Upper lobe of left lung (tissue), 6 donors: ENCODE measurements around the gene PNMA8A. TPM values are rescaled to one million over a fixed set of nuclear protein-coding genes. Genes with fewer than 3 reads are reported as not detected.

Experiments used
- ATAC-seq, 2 donors: fragments of 200-7000 bp; cut with Tn5 transposase; one replicate each; pipeline ENCODE4 v1.9.1; 2022; ENCODE audit warnings: mild to moderate bottlenecking in 2 of 2, moderate library complexity in 2 of 2; ENCODE audit not compliant: low FRiP score in 2 of 2
- DNase-seq, 2 donors: peaks; one replicate each; pipeline ENCODE4 v3.0.0-alpha.2; 2019 to 2020
- H3K27ac ChIP-seq, 4 donors: fragments of 200-600 bp; sonication (generic); one replicate each; pipeline ENCODE4 v1.5.1; 2016 to 2019
- H3K27me3 ChIP-seq, 4 donors: fragments of 200-600 bp; sonication (generic); one replicate each; pipeline ENCODE4 v1.5.1; 2017 to 2019
- H3K36me3 ChIP-seq, 4 donors: fragments of 200-600 bp; sonication (generic); one replicate each; pipeline ENCODE4 v1.5.1; 2016 to 2019
- H3K4me1 ChIP-seq, 4 donors: fragments of 200-600 bp; sonication (generic); one replicate each; pipeline ENCODE4 v1.5.1; 2018 to 2019
- H3K4me3 ChIP-seq, 4 donors: fragments of 200-600 bp; sonication (generic); one replicate each; pipeline ENCODE4 v1.5.1; 2017 to 2019; ENCODE audit warnings: mild to moderate bottlenecking in 2 of 4, moderate library complexity in 1 of 4
- H3K9me3 ChIP-seq, 4 donors: fragments of 200-600 bp; sonication (generic); one replicate each; pipeline ENCODE4 v1.5.1; 2018 to 2019
- EP300 ChIP-seq, 4 donors: sonication (generic); formaldehyde crosslinking; IDR thresholded peaks; one replicate each; pipeline ENCODE4 v1.5.1; 2017; ENCODE audit warnings: antibody characterized with exemption in 4 of 4, control low read depth in 2 of 4
- POLR2A ChIP-seq, 4 donors: fragments of 450-650 bp; IDR thresholded peaks; one replicate each; pipeline ENCODE4 v1.5.1; 2016 to 2017; ENCODE audit warnings: antibody characterized with exemption in 4 of 4, mild to moderate bottlenecking in 2 of 4
- POLR2AphosphoS5 ChIP-seq, 2 donors: sonication (generic); formaldehyde crosslinking; IDR thresholded peaks; one replicate each; pipeline ENCODE4 v1.5.1; 2017; ENCODE audit warnings: antibody characterized with exemption in 2 of 2
- WGBS, 2 donors: methylation state at CpG; one replicate each; pipeline ENCODE4 v1.1.5; 2017 to 2018; 5-methylcytosine and 5-hydroxymethylcytosine counted together
- total RNA-seq, 6 donors: library from RNA; depleted of rRNA in 4 of 6; stranded (reverse); fragments of >200 nt in 4 of 6; gene quantifications; one replicate each; pipeline versions ENCODE4 v1.1.0 to v1.2.1, GENCODE V29; 2016 to 2021
- TF ChIP-seq, protein P1 (sequence below), 6 experiments: fragments of 450-650 bp in 4 of 6; fragments of 200-600 bp in 2 of 6; sonication (generic) in 2 of 6; IDR thresholded peaks; one replicate each; pipeline ENCODE4 v1.5.1; 2016 to 2019; ENCODE audit warnings: antibody characterized with exemption in 6 of 6
- donor health status: DM: no; HTN: no; CAD: no; lungs with moderate emphysema.
- donor health status: DM: no; HTN: yes; CAD: no; lungs with severe emphysema.

The PNMA8A gene
- total RNA-seq, 6 donors from 2014 or later = 0.61 to 4.8 (median 2.2) TPM

DNA sequence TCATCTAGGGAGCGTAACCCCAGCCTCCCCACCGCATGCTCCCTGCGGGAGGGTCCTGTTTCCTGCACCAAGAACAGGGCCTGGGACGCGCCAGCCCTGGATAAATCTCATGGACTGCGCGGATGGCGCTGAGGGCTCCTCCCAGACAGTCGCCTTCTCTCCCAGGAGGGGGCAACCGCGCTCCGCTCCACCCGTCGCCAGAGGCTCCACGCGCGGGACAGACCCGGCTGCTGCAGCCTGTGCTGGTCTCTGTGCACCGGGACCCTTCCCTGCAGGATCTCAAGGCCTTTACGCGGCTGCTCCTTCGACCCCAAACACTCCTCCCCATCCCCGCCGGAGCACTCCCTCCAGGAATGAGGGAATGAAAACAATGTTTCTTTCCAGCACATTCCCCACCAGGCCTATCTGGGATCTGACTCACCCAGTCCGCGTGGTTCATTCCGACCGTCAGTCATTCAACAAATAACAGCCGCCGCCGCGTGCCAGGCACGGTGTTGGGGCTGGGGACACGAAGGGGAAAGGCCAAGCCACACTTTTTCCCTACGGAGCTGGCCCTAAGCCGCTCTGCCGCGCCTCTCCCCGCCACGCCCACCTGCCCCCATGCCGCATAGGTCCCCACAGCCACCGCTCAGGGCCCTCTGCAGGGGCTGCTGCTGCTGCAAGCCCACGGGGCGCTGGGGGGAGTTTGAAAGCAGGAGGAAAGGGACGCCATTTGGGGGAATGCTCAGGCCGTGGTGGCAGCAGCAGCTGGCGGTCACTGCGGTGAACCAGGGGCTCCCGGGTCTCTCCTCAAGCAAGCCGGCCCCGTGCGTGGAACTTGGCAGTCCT is 18.3 kb upstream of the PNMA8A start:
- Histone ChIP-seq H3K27me3 (peaks cover 2 to 48% (median 22%) of the 10 kb centered on the region in 4 donors), H3K9me3 (no peaks in the 10 kb centered on the region), H3K4me1 (peaks cover 30 to 62% (median 42%) of the 10 kb centered on the region in 4 donors), H3K27ac (no peak overlapping the region), H3K36me3 (no peaks in the 10 kb centered on the region), H3K4me3 (peak overlapping the region in 3 of 4 donors; percentile 7 to 25 (median 16))
- WGBS, 2 donors = 6 to 9% methylated on average over 31 to 49 of the region's 52 CpGs
- ATAC-seq (peak; percentile 16 to 67), DNase-seq (peak in 1 of 2 donors; percentile 87)
- TF ChIP-seq, protein P1, sequence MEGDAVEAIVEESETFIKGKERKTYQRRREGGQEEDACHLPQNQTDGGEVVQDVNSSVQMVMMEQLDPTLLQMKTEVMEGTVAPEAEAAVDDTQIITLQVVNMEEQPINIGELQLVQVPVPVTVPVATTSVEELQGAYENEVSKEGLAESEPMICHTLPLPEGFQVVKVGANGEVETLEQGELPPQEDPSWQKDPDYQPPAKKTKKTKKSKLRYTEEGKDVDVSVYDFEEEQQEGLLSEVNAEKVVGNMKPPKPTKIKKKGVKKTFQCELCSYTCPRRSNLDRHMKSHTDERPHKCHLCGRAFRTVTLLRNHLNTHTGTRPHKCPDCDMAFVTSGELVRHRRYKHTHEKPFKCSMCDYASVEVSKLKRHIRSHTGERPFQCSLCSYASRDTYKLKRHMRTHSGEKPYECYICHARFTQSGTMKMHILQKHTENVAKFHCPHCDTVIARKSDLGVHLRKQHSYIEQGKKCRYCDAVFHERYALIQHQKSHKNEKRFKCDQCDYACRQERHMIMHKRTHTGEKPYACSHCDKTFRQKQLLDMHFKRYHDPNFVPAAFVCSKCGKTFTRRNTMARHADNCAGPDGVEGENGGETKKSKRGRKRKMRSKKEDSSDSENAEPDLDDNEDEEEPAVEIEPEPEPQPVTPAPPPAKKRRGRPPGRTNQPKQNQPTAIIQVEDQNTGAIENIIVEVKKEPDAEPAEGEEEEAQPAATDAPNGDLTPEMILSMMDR (IDR thresholded peaks at IDR 0.05) = peak in 4 of 6 experiments; percentile 22 to 46 (median 40)
- TF ChIP-seq POLR2AphosphoS5 (IDR thresholded peaks at IDR 0.05) (peak in 1 of 2 donors; percentile 8), POLR2A (IDR thresholded peaks at IDR 0.05) (no peak), EP300 (IDR thresholded peaks at IDR 0.05) (no peak)

GRCh38 chr19:46488551-46488950 is 17.2 kb upstream of the PNMA8A start:
- DNase-seq (no peak), ATAC-seq (no peak)
- Histone ChIP-seq H3K4me3 (no peak overlapping the region), H3K36me3 (no peaks in the 10 kb centered on the region), H3K4me1 (peaks cover 30 to 53% (median 36%) of the 10 kb centered on the region in 4 donors), H3K27me3 (peaks cover 2 to 47% (median 18%) of the 10 kb centered on the region in 4 donors), H3K9me3 (no peaks in the 10 kb centered on the region), H3K27ac (no peak overlapping the region)
- TF ChIP-seq EP300 (IDR thresholded peaks at IDR 0.05) = no peak
- no peak for TF ChIP-seq POLR2A (IDR thresholded peaks at IDR 0.05)
- no peak for TF ChIP-seq POLR2AphosphoS5 (IDR thresholded peaks at IDR 0.05)
- TF ChIP-seq, protein P1 (IDR thresholded peaks at IDR 0.05) = no peak
- WGBS, 2 donors = 43 to 45% methylated on average over 9 to 11 of the region's 11 CpGs

- TF ChIP-seq POLR2AphosphoS5 (IDR thresholded peaks at IDR 0.05) = no peak
- TF ChIP-seq, protein P1 (IDR thresholded peaks at IDR 0.05) = peak; percentile 91 to 97 (median 94)
- DNase-seq (peak; percentile 67 to 92), ATAC-seq (peak; percentile 44 to 83)
- H3K4me1 ChIP-seq = peaks cover 24 to 46% (median 30%) of the 10 kb centered on the region in 4 donors
- peak overlapping the region in 3 of 4 donors; percentile 2 to 27 (median 9) for H3K4me3 ChIP-seq
- no peaks in the 10 kb centered on the region for H3K36me3 ChIP-seq
- H3K9me3 ChIP-seq = no peaks in the 10 kb centered on the region
- H3K27me3 ChIP-seq = peaks cover 2 to 41% (median 16%) of the 10 kb centered on the region in 4 donors
- H3K27ac ChIP-seq = no peak overlapping the region
- 4 to 8% methylated on average over 20 to 34 of the region's 38 CpGs for WGBS, 2 donors
Observed at GRCh38 chr19:46487802-46488445, 16.6 kb upstream of the PNMA8A start.

GRCh38 chr19:46487178-46487801 is 15.9 kb upstream of the PNMA8A start:
- no peak overlapping the region for H3K27ac ChIP-seq
- H3K4me1 ChIP-seq = peaks cover 19 to 40% (median 25%) of the 10 kb centered on the region in 4 donors
- 13 to 17% methylated on average over 4 to 15 of the region's 19 CpGs for WGBS, 2 donors
- DNase-seq = no peak
- TF ChIP-seq EP300 (IDR thresholded peaks at IDR 0.05) (no peak), POLR2AphosphoS5 (IDR thresholded peaks at IDR 0.05) (no peak), POLR2A (IDR thresholded peaks at IDR 0.05) (no peak)
- TF ChIP-seq, protein P1 (IDR thresholded peaks at IDR 0.05) = no peak
- no peaks in the 10 kb centered on the region for H3K36me3 ChIP-seq
- H3K9me3 ChIP-seq = no peaks in the 10 kb centered on the region
- H3K4me3 ChIP-seq = peak overlapping the region in 3 of 4 donors; percentile 2 to 27 (median 9)
- ATAC-seq = no peak
- H3K27me3 ChIP-seq = peaks cover 2 to 36% (median 16%) of the 10 kb centered on the region in 4 donors
